CD4-positive, alpha-beta T cell (primary cell): ENCODE data around the gene RER1. TPM values are rescaled to one million over a fixed set of nuclear protein-coding genes. Genes with fewer than 3 reads are reported as not detected.

Experiments
- ATAC-seq: fragments of 200-7000 bp; cut with Tn5 transposase; one replicate; pipeline ENCODE4 v1.10.0; 2022; ENCODE audit warnings: mild to moderate bottlenecking; ENCODE audit not compliant: poor library complexity
- CTCF ChIA-PET: fragments of 350-600 bp; sonication (Branson Sonifier 250); formaldehyde crosslinking; loops from one replicate; lab custom pipeline; 2021; ENCODE audit warnings: antibody characterized with exemption, inconsistent platforms; lab: Charles Lee
- POLR2A ChIA-PET: fragments of 350-600 bp; sonication (Branson Sonifier 250); formaldehyde crosslinking; loops from one replicate; lab custom pipeline; 2021; ENCODE audit warnings: antibody characterized with exemption, inconsistent platforms; lab: Charles Lee
- DNase-seq, 14 experiments: peaks; one replicate each; pipeline ENCODE4 v3.0.0-alpha.2; 2013 to 2020; ENCODE audit warnings: mixed read lengths in 2 of 14
- H3K27ac ChIP-seq, 2 donors: one replicate each; pipeline versions ENCODE4 v1.5.1 to v1.7.0; 2013; ENCODE audit warnings: low read length in 2 of 2, low read depth in 1 of 2, mild to moderate bottlenecking in 1 of 2
- H3K27me3 ChIP-seq, 2 experiments: 1 replicate in 1 of 2; 2 replicates in 1 of 2; pipeline versions ENCODE4 v1.6.1 to v1.7.0; 2013; ENCODE audit warnings: low read length in 2 of 2, control low read depth in 1 of 2, mild to moderate bottlenecking in 1 of 2, moderate library complexity in 1 of 2; ENCODE audit not compliant: insufficient read depth in 2 of 2, control insufficient read depth in 1 of 2
- H3K36me3 ChIP-seq: one replicate; pipeline ENCODE4 v1.6.1; 2013; ENCODE audit warnings: low read length, control low read depth; ENCODE audit not compliant: insufficient read depth
- H3K4me1 ChIP-seq: one replicate; pipeline ENCODE4 v1.6.1; 2013; ENCODE audit warnings: low read length, control low read depth; ENCODE audit not compliant: insufficient read depth
- H3K4me3 ChIP-seq: one replicate; pipeline ENCODE4 v1.5.1; 2013; ENCODE audit warnings: mild to moderate bottlenecking, low read length, moderate library complexity
- H3K9me3 ChIP-seq, 2 experiments: 1 replicate in 1 of 2; 2 replicates in 1 of 2; pipeline versions ENCODE4 v1.6.1 to v1.7.0; 2013; ENCODE audit warnings: low read length in 2 of 2, mild to moderate bottlenecking in 2 of 2, control low read depth in 1 of 2, moderate library complexity in 1 of 2; ENCODE audit not compliant: control insufficient read depth in 1 of 2, insufficient read depth in 1 of 2
- H3K27ac Mint-ChIP-seq: one replicate; pipeline ENCODE4 v1.8.0; 2020; ENCODE audit warnings: mixed read lengths
- H3K27me3 Mint-ChIP-seq: one replicate; pipeline ENCODE4 v1.8.0; 2021; ENCODE audit warnings: mixed read lengths
- H3K36me3 Mint-ChIP-seq: one replicate; pipeline ENCODE4 v1.8.0; 2021; ENCODE audit warnings: low read depth, mixed read lengths
- H3K4me1 Mint-ChIP-seq: one replicate; pipeline ENCODE4 v1.8.0; 2021; ENCODE audit warnings: low read depth, mixed read lengths
- H3K4me3 Mint-ChIP-seq: one replicate; pipeline ENCODE4 v1.8.0; 2020; ENCODE audit warnings: mild to moderate bottlenecking, mixed read lengths
- H3K9me3 Mint-ChIP-seq: one replicate; pipeline ENCODE4 v1.8.0; 2020; ENCODE audit warnings: mixed read lengths
- intact Hi-C, 2 experiments: fragments of 100-400 bp; cut with DNase I in 1 of 2; cut with micrococcal nuclease in 1 of 2; formaldehyde crosslinking; loops; one replicate each; pipeline versions ENCODE4 v1.15.1 to v1.9.0; 2023 to 2025; cut with DNase I, micrococcal nuclease
- total RNA-seq, 174 experiments: library from RNA in 2 of 174; stranded (reverse) in 2 of 174; gene quantifications; one replicate each; pipeline ENCODE4 v1.2.3 and lab custom pipeline; 2021 to 2026
- TF ChIP-seq, protein P1 (sequence below): fragments of 200-600 bp; IDR thresholded peaks from one replicate; pipeline ENCODE4 v1.8.0; 2022; ENCODE audit warnings: antibody characterized with exemption, mild to moderate bottlenecking

RER1 gene
- total RNA-seq, 2 experiments from 2014 or later: 57.9 to 60.7 TPM

DNA sequence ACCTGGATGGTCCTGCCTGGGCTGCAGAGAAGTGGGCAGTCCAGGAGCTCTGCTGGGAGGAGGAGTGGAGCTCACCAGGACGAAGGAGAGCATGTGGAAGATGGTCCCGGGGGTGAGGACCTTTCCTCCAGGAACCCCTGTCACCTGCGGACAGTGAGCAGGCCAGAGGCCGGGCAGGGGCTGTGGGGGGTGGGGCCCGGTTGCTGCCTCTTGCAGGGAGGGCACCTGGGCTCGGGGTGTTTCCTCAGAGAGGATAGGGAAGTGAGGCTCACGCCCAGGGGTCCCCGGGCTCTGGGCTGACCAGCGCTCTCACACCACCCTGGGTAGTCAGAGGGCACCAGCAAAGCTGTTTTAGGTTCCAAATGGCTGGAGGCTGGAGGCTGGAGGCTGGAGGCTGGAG, 43.5 kb downstream of the RER1 start:
- H3K4me1 Mint-ChIP-seq: peaks cover 4% of the 10 kb centered on the region
- Histone ChIP-seq H3K4me3 (no peak overlapping the region), H3K36me3 (peaks cover 8% of the 10 kb centered on the region), H3K27ac (no peak overlapping the region), H3K9me3 (peaks cover 0 to 12% of the 10 kb centered on the region in 2 experiments), H3K4me1 (peaks cover 3% of the 10 kb centered on the region), H3K27me3 (no peaks in the 10 kb centered on the region)
- no peak overlapping the region for H3K27ac Mint-ChIP-seq
- DNase-seq: no peak
- H3K36me3 Mint-ChIP-seq: peaks cover 5% of the 10 kb centered on the region
- CTCF ChIA-PET: no interaction called here
- POLR2A ChIA-PET: no interaction called here
- intact Hi-C loops: no loop called here
- TF ChIP-seq, protein P1, sequence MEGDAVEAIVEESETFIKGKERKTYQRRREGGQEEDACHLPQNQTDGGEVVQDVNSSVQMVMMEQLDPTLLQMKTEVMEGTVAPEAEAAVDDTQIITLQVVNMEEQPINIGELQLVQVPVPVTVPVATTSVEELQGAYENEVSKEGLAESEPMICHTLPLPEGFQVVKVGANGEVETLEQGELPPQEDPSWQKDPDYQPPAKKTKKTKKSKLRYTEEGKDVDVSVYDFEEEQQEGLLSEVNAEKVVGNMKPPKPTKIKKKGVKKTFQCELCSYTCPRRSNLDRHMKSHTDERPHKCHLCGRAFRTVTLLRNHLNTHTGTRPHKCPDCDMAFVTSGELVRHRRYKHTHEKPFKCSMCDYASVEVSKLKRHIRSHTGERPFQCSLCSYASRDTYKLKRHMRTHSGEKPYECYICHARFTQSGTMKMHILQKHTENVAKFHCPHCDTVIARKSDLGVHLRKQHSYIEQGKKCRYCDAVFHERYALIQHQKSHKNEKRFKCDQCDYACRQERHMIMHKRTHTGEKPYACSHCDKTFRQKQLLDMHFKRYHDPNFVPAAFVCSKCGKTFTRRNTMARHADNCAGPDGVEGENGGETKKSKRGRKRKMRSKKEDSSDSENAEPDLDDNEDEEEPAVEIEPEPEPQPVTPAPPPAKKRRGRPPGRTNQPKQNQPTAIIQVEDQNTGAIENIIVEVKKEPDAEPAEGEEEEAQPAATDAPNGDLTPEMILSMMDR: no peak
- H3K9me3 Mint-ChIP-seq: no peaks in the 10 kb centered on the region
- ATAC-seq: no peak
- no peak overlapping the region for H3K4me3 Mint-ChIP-seq
- peaks cover 12% of the 10 kb centered on the region for H3K27me3 Mint-ChIP-seq

DNA sequence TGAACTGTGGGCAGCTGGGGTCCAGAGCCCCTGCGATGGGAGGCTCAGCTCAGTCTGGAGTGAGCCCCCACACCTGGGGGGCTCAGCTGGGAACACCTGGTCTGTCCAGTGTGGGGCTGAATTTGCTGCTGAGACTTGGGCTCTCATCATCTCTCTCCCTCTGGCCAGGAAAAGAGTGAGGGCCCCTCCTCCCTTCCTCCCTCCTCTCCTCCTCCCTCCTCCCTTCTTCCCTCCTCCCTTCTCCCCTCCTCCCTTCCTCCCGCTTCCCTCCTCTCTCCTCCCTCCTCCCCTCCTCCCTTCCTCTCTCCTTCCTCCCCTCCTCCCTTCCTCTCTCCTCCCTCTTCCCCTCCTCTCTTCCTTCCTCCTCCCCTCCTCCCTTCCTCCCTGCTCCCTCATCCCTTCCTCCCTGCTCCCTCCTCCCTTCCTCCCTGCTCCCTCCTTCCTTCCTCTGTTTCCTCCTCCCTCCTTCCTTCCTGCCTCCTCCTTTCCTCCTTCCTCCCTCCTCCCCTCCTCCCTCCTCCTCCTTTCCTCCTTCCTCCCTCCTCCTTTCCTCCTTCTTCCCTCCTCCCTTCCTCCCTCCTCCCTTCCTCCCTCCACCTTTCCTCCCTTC, 44.2 kb downstream of the RER1 start:
- no peaks in the 10 kb centered on the region for H3K27me3 ChIP-seq
- CTCF ChIA-PET: no interaction called here
- POLR2A ChIA-PET: no interaction called here
- TF ChIP-seq, protein P1: no peak
- H3K36me3 ChIP-seq: peaks cover 8% of the 10 kb centered on the region
- peaks cover 3% of the 10 kb centered on the region for H3K4me1 ChIP-seq
- ATAC-seq: no peak
- Mint-ChIP-seq H3K27ac (no peak overlapping the region), H3K9me3 (no peaks in the 10 kb centered on the region), H3K27me3 (peaks cover 12% of the 10 kb centered on the region), H3K4me1 (peaks cover 4% of the 10 kb centered on the region), H3K4me3 (no peak overlapping the region), H3K36me3 (peaks cover 5% of the 10 kb centered on the region)
- H3K9me3 ChIP-seq: peaks cover 0 to 11% of the 10 kb centered on the region in 2 experiments
- H3K27ac ChIP-seq: no peak overlapping the region
- no peak overlapping the region for H3K4me3 ChIP-seq
- intact Hi-C loops: no loop called here
- DNase-seq: no peak

DNA sequence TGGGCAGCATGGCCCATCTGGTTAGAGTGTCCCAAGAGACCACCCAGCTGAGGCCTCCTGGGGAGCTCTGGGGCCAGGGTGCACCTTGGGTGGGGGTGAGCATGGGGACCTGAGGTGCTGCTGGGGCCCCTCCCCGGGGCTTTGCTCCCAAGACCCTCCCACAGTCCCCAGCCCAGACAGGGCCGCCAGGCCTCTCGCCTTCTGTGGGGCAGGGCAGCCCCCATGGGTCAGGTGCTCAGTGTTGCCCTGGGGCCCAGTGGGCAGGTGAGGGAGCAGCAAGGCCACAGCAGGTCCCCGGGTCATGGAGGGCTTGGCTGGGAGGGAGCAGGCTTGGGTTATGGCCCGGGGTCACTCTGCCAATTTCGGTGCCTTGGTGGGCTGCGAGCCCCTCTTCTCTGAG, 45.2 kb downstream of the RER1 start:
- ATAC-seq: no peak
- peaks cover 0 to 14% of the 10 kb centered on the region in 2 experiments for H3K9me3 ChIP-seq
- CTCF ChIA-PET: no interaction called here
- peaks cover 3% of the 10 kb centered on the region for H3K4me1 ChIP-seq
- Mint-ChIP-seq H3K36me3 (peaks cover 5% of the 10 kb centered on the region), H3K4me3 (no peak overlapping the region), H3K27ac (no peak overlapping the region), H3K4me1 (peaks cover 4% of the 10 kb centered on the region), H3K27me3 (peaks cover 12% of the 10 kb centered on the region), H3K9me3 (no peaks in the 10 kb centered on the region)
- peaks cover 8% of the 10 kb centered on the region for H3K36me3 ChIP-seq
- TF ChIP-seq, protein P1: no peak
- POLR2A ChIA-PET: no interaction called here
- H3K27me3 ChIP-seq: peaks cover 3 to 5% of the 10 kb centered on the region in 2 experiments
- intact Hi-C loops: no loop called here
- no peak for DNase-seq
- no peak overlapping the region for H3K4me3 ChIP-seq
- H3K27ac ChIP-seq: no peak overlapping the region
